HepG2 (cell line): ENCODE results near the gene AIF1. TPM values are rescaled to one million over a fixed set of nuclear protein-coding genes. Genes with fewer than 3 reads are reported as not detected.

ENCODE experiments used
- ATAC-seq: fragments of 200-7000 bp; cut with Tn5 transposase; 3 replicates; pipeline ENCODE4 v1.9.1; 2020; ENCODE audit warnings: mild to moderate bottlenecking, moderate library complexity
- BruUV-seq: library from RNA; stranded (reverse); fragments of 400-500 nt; replicated peaks from 2 replicates; lab custom pipeline; 2021; lab: Mats Ljungman, UMichigan
- CTCF ChIA-PET: fragments of 300-600 bp; formaldehyde crosslinking; extraction: SDS; loops from one replicate; lab custom pipeline; 2021; ENCODE audit warnings: low total read pairs, inconsistent platforms, low intra/inter-chr PET ratio; lab: Yijun Ruan, JAX
- POLR2A ChIA-PET: fragments of 350-600 bp; sonication (Branson Sonifier 250); formaldehyde crosslinking; loops from one replicate; lab custom pipeline; 2020; ENCODE audit warnings: antibody characterized with exemption, inconsistent platforms; lab: Yijun Ruan, JAX
- DNase-seq: peaks from one replicate; pipeline ENCODE4 v3.0.0-alpha.2; 2015; ENCODE audit warnings: low spot score
- FAIRE-seq: peaks from 3 replicates; lab custom pipeline; 2011; peaks lifted over from hg19 to GRCh38; lab: Jason Lieb, UNC
- H2AFZ ChIP-seq: one replicate; pipeline ENCODE4 v1.6.1; 2011; ENCODE audit warnings: low read length, inconsistent platforms
- H3K27ac ChIP-seq: fragments of 300-600 bp; 3 replicates; pipeline ENCODE4 v1.8.0; 2011; ENCODE audit warnings: mixed run types, mild to moderate bottlenecking, mixed read lengths, low read length, inconsistent platforms; ENCODE audit not compliant: insufficient read depth; ENCODE audit errors: extremely low read length
- H3K27me3 ChIP-seq, 2 experiments: fragments of 200-600 bp in 1 of 2; 2 replicates in 1 of 2; 3 replicates in 1 of 2; pipeline versions ENCODE4 v1.6.0 to v1.8.0; 2011; ENCODE audit warnings: low read length in 2 of 2, mild to moderate bottlenecking in 2 of 2, moderate library complexity in 2 of 2, inconsistent platforms in 1 of 2; ENCODE audit not compliant: insufficient read depth in 2 of 2, control insufficient read depth in 1 of 2
- H3K36me3 ChIP-seq, 2 experiments: fragments of 200-600 bp in 1 of 2; replicated peaks in 1 of 2; 2 replicates in 1 of 2; 3 replicates in 1 of 2; pipeline versions ENCODE4 v1.5.1 to v1.8.0; 2011; ENCODE audit warnings: low read length in 2 of 2, inconsistent platforms in 1 of 2; ENCODE audit not compliant: insufficient read depth in 2 of 2, control insufficient read depth in 1 of 2
- H3K4me1 ChIP-seq: 2 replicates; pipeline ENCODE4 v1.5.1; 2012; ENCODE audit warnings: low read length, inconsistent platforms; ENCODE audit not compliant: insufficient read depth
- H3K4me2 ChIP-seq: 2 replicates; pipeline ENCODE4 v1.6.0; 2011; ENCODE audit warnings: low read depth, low read length, inconsistent platforms
- H3K4me3 ChIP-seq, 3 experiments: fragments of 200-600 bp in 1 of 3; sonication (generic), shearing (Covaris generic) in 1 of 3; replicated peaks in 1 of 3; 2 replicates each; pipeline ENCODE4 v1.5.1; 2011 to 2016; ENCODE audit warnings: low read length in 3 of 3, inconsistent platforms in 2 of 3, low read depth in 2 of 3, mild to moderate bottlenecking in 2 of 3, control low read depth in 1 of 3, mixed read lengths in 1 of 3; ENCODE audit not compliant: insufficient read depth in 1 of 3
- H3K79me2 ChIP-seq: one replicate; pipeline ENCODE4 v1.6.1; 2011; ENCODE audit warnings: low read length, inconsistent platforms; ENCODE audit not compliant: insufficient read depth
- H3K9ac ChIP-seq: 2 replicates; pipeline ENCODE4 v1.6.0; 2011; ENCODE audit warnings: mild to moderate bottlenecking, low read depth, low read length, inconsistent platforms; ENCODE audit not compliant: insufficient read depth
- H3K9me3 ChIP-seq: 2 replicates; pipeline ENCODE4 v1.5.1; 2012; ENCODE audit warnings: mild to moderate bottlenecking, low read length
- H4K20me1 ChIP-seq: 2 replicates; pipeline ENCODE4 v1.6.0; 2011; ENCODE audit warnings: inconsistent platforms, mild to moderate bottlenecking, low read length, moderate library complexity; ENCODE audit not compliant: insufficient read depth
- FOXC1 ChIP-seq: sonication (generic); formaldehyde crosslinking; IDR thresholded peaks from 2 replicates; pipeline ENCODE4 v1.8.0; 2022; ENCODE audit warnings: mild to moderate bottlenecking, missing genetic modification reagents, borderline replicate concordance
- HNF4G ChIP-seq, 2 experiments: sonication (generic) in 1 of 2; formaldehyde crosslinking in 1 of 2; IDR thresholded peaks; 2 replicates each; pipeline versions ENCODE4 v1.4.0 to v1.6.1; 2011 to 2020; ENCODE audit warnings: borderline replicate concordance in 2 of 2, low read depth in 2 of 2, mild to moderate bottlenecking in 2 of 2, low read length in 1 of 2, missing genetic modification reagents in 1 of 2, moderate library complexity in 1 of 2
- MATR3 ChIP-seq: sonication (generic); formaldehyde crosslinking; IDR thresholded peaks from 2 replicates; pipeline ENCODE4 v1.4.0; 2020; ENCODE audit warnings: missing genetic modification reagents
- MEIS1 ChIP-seq: sonication (generic); formaldehyde crosslinking; IDR thresholded peaks from 2 replicates; pipeline ENCODE4 v1.9.0; 2021; ENCODE audit warnings: mild to moderate bottlenecking, missing genetic modification reagents, moderate library complexity, borderline replicate concordance
- NFYC ChIP-seq: IDR thresholded peaks from 2 replicates; pipeline ENCODE4 v1.6.1; 2016; ENCODE audit warnings: missing genetic modification reagents, missing compliant biosample characterization
- PRMT3 ChIP-seq: sonication (generic); formaldehyde crosslinking; IDR thresholded peaks from 2 replicates; pipeline ENCODE4 v1.8.1; 2022; ENCODE audit warnings: low read depth, mild to moderate bottlenecking, moderate library complexity, missing genetic modification reagents, borderline replicate concordance
- RFX5 ChIP-seq: IDR thresholded peaks from 2 replicates; pipeline ENCODE4 v1.6.1; 2011; ENCODE audit warnings: low read depth, low read length, improper control_type of control experiment
- TRAFD1 ChIP-seq: sonication (generic); formaldehyde crosslinking; IDR thresholded peaks from 2 replicates; pipeline ENCODE4 v1.5.1; 2020; ENCODE audit warnings: missing genetic modification reagents, mild to moderate bottlenecking, borderline replicate concordance
- ZNF567 ChIP-seq: sonication (generic); formaldehyde crosslinking; IDR thresholded peaks from 2 replicates; pipeline ENCODE4 v1.8.1; 2023; ENCODE audit warnings: mild to moderate bottlenecking, missing genetic modification reagents, borderline replicate concordance
- ZNF570 ChIP-seq: sonication (generic); formaldehyde crosslinking; IDR thresholded peaks from 2 replicates; pipeline ENCODE4 v1.4.0; 2020; ENCODE audit warnings: mild to moderate bottlenecking, missing genetic modification reagents, borderline replicate concordance
- WGBS: methylation state at CpG from one replicate; pipeline ENCODE4 v1.1.6; 2017; ENCODE audit warnings: low lambda C conversion rate; 5-methylcytosine and 5-hydroxymethylcytosine counted together
- in situ Hi-C: cut with HindIII; loops from 2 replicates; pipeline ENCODE4 v1.10.0; 2017; ENCODE audit warnings: low pct_unique_long_range_greater_than_20kb; ENCODE audit not compliant: extremely low pct_ligation_motif_present
- intact Hi-C: fragments of 100-400 bp; cut with micrococcal nuclease; formaldehyde crosslinking; loops from one replicate; pipeline ENCODE4 v1.10.0; 2022; ENCODE audit not compliant: unreplicated experiment
- polyA plus RNA-seq, 8 experiments: library from polyadenylated mRNA; depleted of rRNA in 3 of 8; stranded (reverse) in 7 of 8; unstranded in 1 of 8; fragments of >200 nt; fragmentation: Illumina TruSeq in 4 of 8; extraction: Trizol in 4 of 8; gene quantifications; 2 replicates each; pipeline versions ENCODE4 v1.2.1 to v1.2.3, GENCODE V29; 2011 to 2016; ENCODE audit warnings: low read depth in 4 of 8, missing spikeins in 1 of 8, mixed read lengths in 1 of 8; ENCODE audit not compliant: insufficient read depth in 1 of 8
- total RNA-seq, 5 experiments: library from RNA; depleted of rRNA; stranded (reverse); fragments of >200 nt; fragmentation: Illumina TruSeq; extraction: Trizol; gene quantifications; 2 replicates each; pipeline ENCODE4 v1.2.3, GENCODE V29; 2016; ENCODE audit warnings: low read depth in 1 of 5

AIF1 gene
- total and polyA plus RNA-seq, 2 of the 13 experiments (the other 11 are each of a cell fraction or from before 2014, with no cell fraction given) = 1.5 TPM; not detected in 1

- H2AFZ ChIP-seq = no peak overlapping the region
- no peak overlapping the region for H3K4me2 ChIP-seq
- in situ Hi-C loops = no loop called here
- TF ChIP-seq ZNF567 (CRISPR knock-in tag) (no peak), NFYC (CRISPR knock-in tag) (no peak), FOXC1 (CRISPR knock-in tag) (no peak), HNF4G (IDR thresholded peaks at IDR 0.05; ENCODE audit: borderline replicate concordance, low read depth, low read length) (no peak), HNF4G (CRISPR knock-in tag; IDR thresholded peaks at IDR 0.05; ENCODE audit: borderline replicate concordance, low read depth) (no peak)
- H3K36me3 ChIP-seq = peaks cover 50 to 66% of the 10 kb centered on the region in 2 experiments
- H3K9me3 ChIP-seq = no peaks in the 10 kb centered on the region
- H3K27ac ChIP-seq = no peak overlapping the region
- ATAC-seq = no peak
- intact Hi-C loops = loop anchor here (5.0 kb wide), 1 partner anchor 43 kb away; the partner anchor contains the start of genes CSNK2B and LY6G5B
- peaks cover 11% of the 10 kb centered on the region; the same call in 1 of the 2 replicates for H4K20me1 ChIP-seq
- DNase-seq = no peak
- H3K9ac ChIP-seq = no peak overlapping the region
- H3K4me3 ChIP-seq = no peak overlapping the region
- H3K4me1 ChIP-seq = peaks cover 20% of the 10 kb centered on the region
- no TSS peak for BruUV-seq
- 99% methylated on average over 10 of the region's 10 CpGs for WGBS
- POLR2A ChIA-PET = interaction anchor here (3.4 kb wide), 1 partner anchor 28 kb away, joined by 11 read pairs; the partner anchor contains the start of gene BAG6
- CTCF ChIA-PET = no interaction called here
- no peaks in the 10 kb centered on the region; a peak in 1 of 5 replicates for H3K27me3 ChIP-seq
- H3K79me2 ChIP-seq = peaks cover 37% of the 10 kb centered on the region
- FAIRE-seq = no peak
Measured at GRCh38 chr6:31624070-31624469, 9.0 kb downstream of the AIF1 start.

GRCh38 chr6:31626952-31627351 is 11.9 kb downstream of the AIF1 start:
- Histone ChIP-seq H3K4me2 (no peak overlapping the region), H3K36me3 (peaks cover 70 to 95% of the 10 kb centered on the region in 2 experiments), H3K4me1 (peaks cover 11% of the 10 kb centered on the region), H4K20me1 (peaks cover 11% of the 10 kb centered on the region; the same call in 1 of the 2 replicates)
- 97% methylated on average over 10 of the region's 10 CpGs for WGBS
- intact Hi-C loops = no loop called here
- TF ChIP-seq MATR3 (CRISPR knock-in tag) (no peak), TRAFD1 (CRISPR knock-in tag) (no peak), RFX5 (no peak), PRMT3 (no peak), MEIS1 (no peak), ZNF570 (no peak)
- TF ChIP-seq, all 625 proteins: peak for 0
- ChIA-PET POLR2A (interaction anchor here (3.4 kb wide), 1 partner anchor 25 kb away, joined by 11 read pairs; the partner anchor contains the start of gene BAG6), CTCF (no interaction called here)
- H3K4me3 ChIP-seq = no peak overlapping the region
- no peaks in the 10 kb centered on the region for H3K27me3 ChIP-seq
- ATAC-seq = no peak
- no TSS peak for BruUV-seq
- no peak for FAIRE-seq
- no peak overlapping the region for H3K27ac ChIP-seq
- peaks cover 25% of the 10 kb centered on the region for H3K79me2 ChIP-seq
- in situ Hi-C loops = no loop called here
- no peak overlapping the region for H3K9ac ChIP-seq
- no peak for DNase-seq
- no peaks in the 10 kb centered on the region for H3K9me3 ChIP-seq
- H2AFZ ChIP-seq = no peak overlapping the region
